GM23248 (cell line): ENCODE data around the gene VEGFB. TPM values are rescaled to one million over a fixed set of nuclear protein-coding genes. Genes with fewer than 3 reads are reported as not detected.

Experiments
- DNase-seq: peaks from one replicate; pipeline ENCODE4 v3.0.0-alpha.2; 2015
- H2AFZ ChIP-seq: fragments of 200-600 bp; sonication (generic); 2 replicates; pipeline ENCODE4 v1.6.1; 2016; ENCODE audit warnings: antibody characterized with exemption
- H3F3A ChIP-seq: fragments of 200-600 bp; sonication (generic); 2 replicates; pipeline ENCODE4 v1.6.1; 2016; ENCODE audit warnings: mild to moderate bottlenecking, antibody characterized with exemption, mixed run types; ENCODE audit not compliant: insufficient read depth
- H3K27ac ChIP-seq: fragments of 200-600 bp; sonication (generic); 2 replicates; pipeline ENCODE4 v1.5.1; 2016; ENCODE audit warnings: mild to moderate bottlenecking
- H3K27me3 ChIP-seq: fragments of 200-600 bp; sonication (generic); replicated peaks from 2 replicates; pipeline ENCODE4 v1.6.1; 2016; ENCODE audit warnings: mild to moderate bottlenecking; ENCODE audit not compliant: insufficient read depth
- H3K36me3 ChIP-seq: fragments of 200-600 bp; sonication (generic); 2 replicates; pipeline ENCODE4 v1.6.1; 2016; ENCODE audit warnings: low read depth, mild to moderate bottlenecking
- H3K4me1 ChIP-seq: fragments of 200-600 bp; sonication (generic); 2 replicates; pipeline ENCODE4 v1.6.1; 2016; ENCODE audit warnings: mild to moderate bottlenecking; ENCODE audit not compliant: insufficient read depth
- H3K4me2 ChIP-seq: fragments of 200-600 bp; sonication (generic); one replicate; pipeline ENCODE4 v1.6.1; 2016; ENCODE audit warnings: mild to moderate bottlenecking; ENCODE audit not compliant: unreplicated experiment
- H3K4me3 ChIP-seq: fragments of 200-600 bp; sonication (generic); 2 replicates; pipeline ENCODE4 v1.5.1; 2016; ENCODE audit warnings: mild to moderate bottlenecking
- H3K79me2 ChIP-seq: fragments of 200-600 bp; sonication (generic); 2 replicates; pipeline ENCODE4 v1.6.1; 2016; ENCODE audit warnings: mild to moderate bottlenecking; ENCODE audit not compliant: insufficient read depth
- H3K9ac ChIP-seq: fragments of 200-600 bp; sonication (generic); 2 replicates; pipeline ENCODE4 v1.6.1; 2016; ENCODE audit warnings: mild to moderate bottlenecking
- H3K9me2 ChIP-seq: fragments of 200-600 bp; sonication (generic); 2 replicates; pipeline ENCODE4 v1.6.1; 2016; ENCODE audit warnings: mixed run types, mild to moderate bottlenecking, moderate library complexity; ENCODE audit not compliant: insufficient read depth
- H3K9me3 ChIP-seq: fragments of 200-600 bp; sonication (generic); one replicate; pipeline ENCODE4 v1.6.1; 2017; ENCODE audit warnings: low read depth
- H4K20me1 ChIP-seq: fragments of 200-600 bp; sonication (generic); 2 replicates; pipeline ENCODE4 v1.6.0; 2016; ENCODE audit not compliant: insufficient read depth
- EZH2 ChIP-seq: fragments of 200-600 bp; sonication (generic); IDR thresholded peaks from 2 replicates; pipeline ENCODE4 v1.6.1; 2018; ENCODE audit warnings: antibody characterized with exemption, mild to moderate bottlenecking; ENCODE audit not compliant: insufficient read depth, poor library complexity, severe bottlenecking
- EZH2phosphoT487 ChIP-seq: fragments of 200-600 bp; sonication (generic); IDR thresholded peaks from 2 replicates; pipeline ENCODE4 v1.6.1; 2018; ENCODE audit warnings: antibody characterized with exemption, moderate library complexity, mild to moderate bottlenecking, low read depth; ENCODE audit not compliant: insufficient read depth
- WGBS, 2 experiments: methylation state at CpG; one replicate each; pipeline ENCODE4 v1.1.6; 2015 to 2017; ENCODE audit warnings: low lambda C conversion rate in 2 of 2, low coverage in 1 of 2; ENCODE audit errors: missing lambda C conversion rate in 2 of 2; 5-methylcytosine and 5-hydroxymethylcytosine counted together
- in situ Hi-C: fragments of 300-500 bp; cut with MboI; formaldehyde crosslinking; loops from 2 replicates; pipeline ENCODE4 v1.15.0; 2020
- polyA plus RNA-seq: library from polyadenylated mRNA; unstranded; fragments of >200 nt; fragmentation: Nextera tagmentation; extraction: Ambion mirVana; gene quantifications from 2 replicates; pipeline ENCODE4 v1.2.1, GENCODE V29; 2016
- total RNA-seq: library from RNA; depleted of rRNA; stranded (reverse); fragments of >200 nt; shearing (Covaris generic); gene quantifications from 2 replicates; pipeline ENCODE4 v1.2.3, GENCODE V29; 2014; rRNA removed

VEGFB gene, protein sequence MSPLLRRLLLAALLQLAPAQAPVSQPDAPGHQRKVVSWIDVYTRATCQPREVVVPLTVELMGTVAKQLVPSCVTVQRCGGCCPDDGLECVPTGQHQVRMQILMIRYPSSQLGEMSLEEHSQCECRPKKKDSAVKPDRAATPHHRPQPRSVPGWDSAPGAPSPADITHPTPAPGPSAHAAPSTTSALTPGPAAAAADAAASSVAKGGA
- total RNA-seq (17.7 and 27.8 TPM in 2 replicates), polyA plus RNA-seq (21.6 and 22.6 TPM in 2 replicates)

DNA sequence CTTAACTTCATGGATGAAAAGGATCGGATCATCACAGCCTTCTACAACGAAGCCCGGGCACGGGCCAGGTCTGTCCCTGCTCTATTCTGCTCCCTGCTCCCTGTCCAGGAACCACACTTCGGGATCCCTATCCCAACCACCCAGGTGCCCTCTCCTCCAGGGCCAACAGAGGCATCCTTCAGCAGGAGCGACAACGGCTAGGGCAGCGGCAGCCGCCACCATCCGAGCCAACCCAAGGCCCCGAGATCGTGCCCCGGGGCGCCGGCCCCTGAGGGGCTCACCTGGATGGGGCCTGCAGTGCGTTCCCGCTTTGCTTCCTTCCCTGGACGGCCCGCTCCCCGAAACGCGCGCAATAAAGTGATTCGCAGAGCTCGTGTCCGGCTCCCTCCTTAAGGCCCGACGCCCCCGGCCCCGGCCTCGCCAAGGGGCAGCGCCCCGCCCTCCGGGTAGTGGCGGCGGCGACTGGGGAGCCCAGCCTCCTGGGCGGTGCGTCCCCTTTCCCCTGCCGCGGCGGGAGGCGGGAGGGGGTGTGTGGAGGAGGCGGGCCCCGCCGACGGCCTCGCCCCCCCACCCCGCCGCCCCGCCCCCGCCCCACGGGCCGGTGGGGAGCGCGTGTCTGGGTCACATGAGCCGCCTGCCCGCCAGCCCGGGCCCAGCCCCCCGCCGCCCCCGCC, at the start of gene VEGFB:
Gene VEGFB (plus strand): TSS at position 672 of the 674 bp plus-strand sequence. CDS start 250 bp downstream, outside the sequence.
- H3K4me2 ChIP-seq, result peak within 1 kb of the TSS; percentile 80
- H3K79me2 ChIP-seq, result 0 out of 2 replicates have a peak, but pooled peaks cover 15% of the 10 kb centered on the region
- TF ChIP-seq EZH2phosphoT487 (no peak), EZH2 (no peak)
- DNase-seq, result peak; percentile 59
- in situ Hi-C loops, result no loop called here
- WGBS, 2 experiments, result 4 to 7% methylated on average over 32 to 51 of the region's 62 CpGs
- H3F3A ChIP-seq, result peaks cover 3% of the 10 kb centered on the region; the same call in 1 of the 2 replicates
- no peaks in the 10 kb centered on the region for H3K9me3 ChIP-seq
- no peaks in the 10 kb centered on the region for H3K4me1 ChIP-seq
- H3K36me3 ChIP-seq, result no peaks in the 10 kb centered on the region
- H4K20me1 ChIP-seq, result no peaks in the 10 kb centered on the region
- H3K9ac ChIP-seq, result peak within 1 kb of the TSS; percentile 63
- H3K27ac ChIP-seq, result no peak within 1 kb of the TSS
- peak within 1 kb of the TSS; percentile 82 for H3K4me3 ChIP-seq
- peak within 1 kb of the TSS; percentile 65; the same call in 1 of the 2 replicates for H2AFZ ChIP-seq
- H3K9me2 ChIP-seq, result no peaks in the 10 kb centered on the region
- no peaks in the 10 kb centered on the region for H3K27me3 ChIP-seq

DNA sequence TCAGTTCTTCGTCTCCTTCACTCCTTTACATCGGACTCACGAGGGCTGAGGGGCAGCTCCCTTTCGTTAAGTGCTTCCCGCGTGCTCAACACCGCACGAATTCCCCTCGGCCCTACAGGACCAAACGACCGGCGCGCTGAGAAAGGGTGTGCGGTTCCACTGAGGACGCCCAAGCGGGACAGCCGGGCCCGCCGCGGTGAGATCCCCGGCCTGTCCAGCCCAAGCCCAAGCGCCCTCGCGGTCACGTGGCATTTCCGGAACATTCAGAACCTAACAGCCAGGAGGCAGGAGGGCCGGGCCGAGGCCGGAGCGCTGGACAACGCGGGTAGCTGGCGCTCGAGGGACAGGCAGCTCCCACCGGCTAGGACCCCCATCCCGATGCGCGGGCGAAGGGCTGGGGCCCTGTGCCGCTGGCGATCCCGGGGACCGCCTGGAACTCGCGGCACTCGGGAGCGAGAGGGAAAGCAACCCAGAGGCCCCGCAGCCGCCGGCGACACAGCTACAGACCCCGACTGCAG, 49.1 kb upstream of the VEGFB start:
- H3K9me2 ChIP-seq, result no peaks in the 10 kb centered on the region
- peak overlapping the region; percentile 82 for H3K4me3 ChIP-seq
- peak overlapping the region; percentile 95 for H3K4me2 ChIP-seq
- H3K36me3 ChIP-seq, result no peaks in the 10 kb centered on the region
- in situ Hi-C loops, result no loop called here
- WGBS, 2 experiments, result 0 to 1% methylated on average over 45 of the region's 52 CpGs
- H3K4me1 ChIP-seq, result peaks cover 14% of the 10 kb centered on the region
- no peaks in the 10 kb centered on the region for H3K9me3 ChIP-seq
- H3F3A ChIP-seq, result peaks cover 14% of the 10 kb centered on the region
- H3K79me2 ChIP-seq, result peaks cover 27% of the 10 kb centered on the region
- DNase-seq, result peak; percentile 94
- H3K9ac ChIP-seq, result peak overlapping the region; percentile 87
- H2AFZ ChIP-seq, result peak overlapping the region; percentile 76
- TF ChIP-seq EZH2 (no peak), EZH2phosphoT487 (no peak)
- peak overlapping the region; percentile 85 for H3K27ac ChIP-seq
- no peaks in the 10 kb centered on the region for H3K27me3 ChIP-seq
- no peaks in the 10 kb centered on the region for H4K20me1 ChIP-seq

DNA sequence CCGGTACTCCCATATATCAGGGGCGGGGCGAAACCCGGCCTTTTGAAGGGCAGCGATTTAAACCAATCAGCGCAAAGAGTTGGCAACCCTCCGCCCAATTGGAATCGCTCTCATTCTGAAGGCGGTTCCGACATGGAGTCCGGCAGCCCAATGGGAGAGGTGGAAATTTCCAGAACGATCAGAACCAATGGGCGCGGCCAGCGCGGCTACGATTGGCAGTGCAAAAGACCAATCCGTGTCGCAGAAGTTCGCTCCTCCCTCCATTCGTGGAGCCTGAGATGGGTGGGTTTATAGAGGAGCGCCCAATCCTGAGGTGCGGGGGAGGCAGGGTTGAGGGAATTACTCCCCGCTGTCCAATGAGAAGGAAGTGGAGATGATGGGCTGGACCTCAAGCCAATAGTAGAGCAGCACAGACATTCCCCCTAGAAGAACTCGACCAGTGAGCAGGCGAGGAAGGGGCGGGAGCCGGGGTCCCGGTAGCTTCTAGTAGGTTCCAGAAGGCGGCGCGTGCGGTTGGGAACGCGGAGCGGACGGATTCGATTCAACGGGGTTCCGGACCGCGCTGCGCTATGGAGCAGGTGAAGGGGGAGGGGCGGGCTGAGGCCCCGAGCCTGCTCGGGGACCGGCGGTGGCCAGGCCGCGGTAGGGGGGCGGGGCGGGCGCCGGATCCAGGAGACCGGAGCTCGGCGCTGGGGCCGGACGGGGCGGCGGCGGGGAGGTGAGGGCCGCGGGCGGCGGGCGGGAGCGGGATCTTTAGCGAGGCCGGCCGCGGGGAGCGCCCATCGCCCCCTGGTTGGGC, 48.5 kb upstream of the VEGFB start, which contains the start of gene STIP1:
Gene STIP1 (plus strand): TSS at position 479 of the 799 bp plus-strand sequence. CDS start 91 bp downstream, at position 570.
- WGBS, 2 experiments, result 0 to 1% methylated on average over 34 to 54 of the region's 74 CpGs
- peak; percentile 100 for DNase-seq

More for the DNA sequence above, 48.5 kb upstream of the VEGFB start, which contains the start of gene STIP1:
- Histone ChIP-seq H3K4me1 (peaks cover 10% of the 10 kb centered on the region), H3F3A (peaks cover 14% of the 10 kb centered on the region), H4K20me1 (no peaks in the 10 kb centered on the region), H3K4me2 (peak within 1 kb of the TSS; percentile 95), H3K27me3 (no peaks in the 10 kb centered on the region), H3K9me3 (no peaks in the 10 kb centered on the region), H3K4me3 (peak within 1 kb of the TSS; percentile 82), H2AFZ (peak within 1 kb of the TSS; percentile 76), H3K79me2 (peaks cover 27% of the 10 kb centered on the region), H3K9me2 (no peaks in the 10 kb centered on the region), H3K36me3 (no peaks in the 10 kb centered on the region), H3K27ac (peak within 1 kb of the TSS; percentile 85), H3K9ac (peak within 1 kb of the TSS; percentile 87)
- no peak for TF ChIP-seq EZH2
- TF ChIP-seq EZH2phosphoT487, result no peak
- in situ Hi-C loops, result no loop called here
